WTC11 (cell line): Measurements from ENCODE around the gene ATP6V1F.

Experiments used
- CREM ChIP-seq: sonication (generic); formaldehyde crosslinking; IDR thresholded peaks from 2 replicates; pipeline ENCODE4 v1.8.1; 2022; ENCODE audit warnings: mild to moderate bottlenecking, missing genetic modification reagents, moderate library complexity
- FOXK1 ChIP-seq: sonication (generic); formaldehyde crosslinking; IDR thresholded peaks from 2 replicates; pipeline ENCODE4 v1.8.0; 2022; ENCODE audit warnings: mild to moderate bottlenecking, moderate library complexity, missing genetic modification reagents
- JAZF1 ChIP-seq: fragments of 250-450 bp; sonication (Bioruptor Pico); IDR thresholded peaks from 2 replicates; pipeline ENCODE4 v1.9.0; 2021; ENCODE audit warnings: moderate library complexity, mild to moderate bottlenecking, inconsistent platforms
- KAT7 ChIP-seq: sonication (generic); formaldehyde crosslinking; IDR thresholded peaks from 2 replicates; pipeline ENCODE4 v1.8.1; 2023; ENCODE audit warnings: missing genetic modification reagents, mild to moderate bottlenecking, borderline replicate concordance
- MAX ChIP-seq: sonication (generic); formaldehyde crosslinking; IDR thresholded peaks from 2 replicates; pipeline ENCODE4 v1.8.0; 2022; ENCODE audit warnings: mild to moderate bottlenecking, missing genetic modification reagents
- NFYB ChIP-seq: sonication (generic); formaldehyde crosslinking; conservative IDR thresholded peaks from 2 replicates; pipeline ENCODE4 v1.8.0; 2022; ENCODE audit warnings: low read depth, missing genetic modification reagents
- TCF7 ChIP-seq: sonication (generic); formaldehyde crosslinking; IDR thresholded peaks from 2 replicates; pipeline ENCODE4 v1.8.0; 2022; ENCODE audit warnings: mild to moderate bottlenecking, low read depth, missing genetic modification reagents, moderate library complexity
- ZNF317 ChIP-seq: sonication (generic); formaldehyde crosslinking; IDR thresholded peaks from 2 replicates; pipeline ENCODE4 v1.8.1; 2023; ENCODE audit warnings: low read depth, mild to moderate bottlenecking, moderate library complexity, missing genetic modification reagents, borderline replicate concordance
- ZNF416 ChIP-seq: fragments of 250-450 bp; sonication (Bioruptor Pico); IDR thresholded peaks from 2 replicates; pipeline ENCODE4 v1.9.0; 2021; ENCODE audit warnings: mild to moderate bottlenecking, inconsistent platforms
- ZNF671 ChIP-seq: fragments of 250-450 bp; sonication (Bioruptor Pico); IDR thresholded peaks from 2 replicates; pipeline ENCODE4 v1.8.0; 2021; ENCODE audit warnings: mild to moderate bottlenecking
- TF ChIP-seq, protein P1 (sequence below): fragments of 200-600 bp; IDR thresholded peaks from 2 replicates; pipeline ENCODE4 v1.8.0; 2022; ENCODE audit warnings: antibody characterized with exemption
- TF ChIP-seq, protein P2 (sequence below): sonication (generic); formaldehyde crosslinking; IDR thresholded peaks from 2 replicates; pipeline ENCODE4 v1.8.0; 2023; ENCODE audit warnings: missing genetic modification reagents
- TF ChIP-seq, protein P3 (sequence below): sonication (generic); formaldehyde crosslinking; IDR thresholded peaks from 2 replicates; pipeline ENCODE4 v1.8.0; 2023; ENCODE audit warnings: missing genetic modification reagents, mild to moderate bottlenecking, borderline replicate concordance

DNA sequence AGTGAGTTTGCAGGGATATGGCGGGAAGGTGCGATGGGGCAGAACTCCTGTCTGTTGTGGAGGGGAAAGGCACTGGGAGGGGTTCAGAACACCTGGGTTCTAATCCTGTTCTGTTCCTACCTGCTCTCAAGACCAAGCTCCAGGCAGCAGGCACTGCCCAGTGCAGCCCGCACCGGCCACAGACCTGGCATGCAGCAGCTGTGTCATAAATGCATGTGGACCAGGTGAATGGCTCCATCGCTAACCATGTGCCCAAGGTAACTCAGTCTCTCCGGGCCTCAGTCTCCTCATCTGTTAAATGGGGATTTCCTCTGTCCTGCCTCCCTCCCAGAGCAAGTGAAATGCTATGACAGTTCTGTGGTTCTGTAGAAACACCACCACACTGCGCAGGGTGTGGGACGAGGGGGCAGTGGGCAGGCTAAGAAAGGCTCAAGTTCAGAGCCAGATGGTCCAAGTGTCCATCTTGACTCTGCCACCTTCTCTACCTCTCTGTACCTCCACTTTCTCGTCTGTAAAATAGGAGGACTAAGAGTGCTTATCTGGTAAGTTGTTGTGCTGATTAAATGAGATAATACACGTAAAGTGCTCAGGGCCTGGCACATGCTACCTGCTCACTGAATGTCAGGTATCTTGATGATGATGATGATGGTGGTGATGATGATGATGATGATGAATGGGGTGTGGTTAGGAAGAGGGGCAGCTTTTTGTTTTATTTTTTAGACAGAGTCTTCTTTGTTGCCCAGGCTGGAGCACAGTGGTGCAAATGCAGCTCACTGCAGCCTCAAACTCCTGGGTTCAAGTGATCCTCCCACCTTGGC lies 22.9 kb downstream of the ATP6V1F start:
- TF ChIP-seq, protein P1, sequence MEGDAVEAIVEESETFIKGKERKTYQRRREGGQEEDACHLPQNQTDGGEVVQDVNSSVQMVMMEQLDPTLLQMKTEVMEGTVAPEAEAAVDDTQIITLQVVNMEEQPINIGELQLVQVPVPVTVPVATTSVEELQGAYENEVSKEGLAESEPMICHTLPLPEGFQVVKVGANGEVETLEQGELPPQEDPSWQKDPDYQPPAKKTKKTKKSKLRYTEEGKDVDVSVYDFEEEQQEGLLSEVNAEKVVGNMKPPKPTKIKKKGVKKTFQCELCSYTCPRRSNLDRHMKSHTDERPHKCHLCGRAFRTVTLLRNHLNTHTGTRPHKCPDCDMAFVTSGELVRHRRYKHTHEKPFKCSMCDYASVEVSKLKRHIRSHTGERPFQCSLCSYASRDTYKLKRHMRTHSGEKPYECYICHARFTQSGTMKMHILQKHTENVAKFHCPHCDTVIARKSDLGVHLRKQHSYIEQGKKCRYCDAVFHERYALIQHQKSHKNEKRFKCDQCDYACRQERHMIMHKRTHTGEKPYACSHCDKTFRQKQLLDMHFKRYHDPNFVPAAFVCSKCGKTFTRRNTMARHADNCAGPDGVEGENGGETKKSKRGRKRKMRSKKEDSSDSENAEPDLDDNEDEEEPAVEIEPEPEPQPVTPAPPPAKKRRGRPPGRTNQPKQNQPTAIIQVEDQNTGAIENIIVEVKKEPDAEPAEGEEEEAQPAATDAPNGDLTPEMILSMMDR, result no peak
- no peak for TF ChIP-seq CREM (CRISPR knock-in tag)
- TF ChIP-seq TCF7 (CRISPR knock-in tag), result no peak
- TF ChIP-seq ZNF671 (CRISPR knock-in tag), result no peak
- TF ChIP-seq NFYB (CRISPR knock-in tag), result no peak
- TF ChIP-seq, protein P2, sequence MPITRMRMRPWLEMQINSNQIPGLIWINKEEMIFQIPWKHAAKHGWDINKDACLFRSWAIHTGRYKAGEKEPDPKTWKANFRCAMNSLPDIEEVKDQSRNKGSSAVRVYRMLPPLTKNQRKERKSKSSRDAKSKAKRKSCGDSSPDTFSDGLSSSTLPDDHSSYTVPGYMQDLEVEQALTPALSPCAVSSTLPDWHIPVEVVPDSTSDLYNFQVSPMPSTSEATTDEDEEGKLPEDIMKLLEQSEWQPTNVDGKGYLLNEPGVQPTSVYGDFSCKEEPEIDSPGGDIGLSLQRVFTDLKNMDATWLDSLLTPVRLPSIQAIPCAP (CRISPR knock-in tag), result no peak
- no peak for TF ChIP-seq MAX (CRISPR knock-in tag)
- no peak for TF ChIP-seq ZNF416 (CRISPR knock-in tag)
- TF ChIP-seq FOXK1, result no peak
- no peak for TF ChIP-seq KAT7
- TF ChIP-seq, protein P3, sequence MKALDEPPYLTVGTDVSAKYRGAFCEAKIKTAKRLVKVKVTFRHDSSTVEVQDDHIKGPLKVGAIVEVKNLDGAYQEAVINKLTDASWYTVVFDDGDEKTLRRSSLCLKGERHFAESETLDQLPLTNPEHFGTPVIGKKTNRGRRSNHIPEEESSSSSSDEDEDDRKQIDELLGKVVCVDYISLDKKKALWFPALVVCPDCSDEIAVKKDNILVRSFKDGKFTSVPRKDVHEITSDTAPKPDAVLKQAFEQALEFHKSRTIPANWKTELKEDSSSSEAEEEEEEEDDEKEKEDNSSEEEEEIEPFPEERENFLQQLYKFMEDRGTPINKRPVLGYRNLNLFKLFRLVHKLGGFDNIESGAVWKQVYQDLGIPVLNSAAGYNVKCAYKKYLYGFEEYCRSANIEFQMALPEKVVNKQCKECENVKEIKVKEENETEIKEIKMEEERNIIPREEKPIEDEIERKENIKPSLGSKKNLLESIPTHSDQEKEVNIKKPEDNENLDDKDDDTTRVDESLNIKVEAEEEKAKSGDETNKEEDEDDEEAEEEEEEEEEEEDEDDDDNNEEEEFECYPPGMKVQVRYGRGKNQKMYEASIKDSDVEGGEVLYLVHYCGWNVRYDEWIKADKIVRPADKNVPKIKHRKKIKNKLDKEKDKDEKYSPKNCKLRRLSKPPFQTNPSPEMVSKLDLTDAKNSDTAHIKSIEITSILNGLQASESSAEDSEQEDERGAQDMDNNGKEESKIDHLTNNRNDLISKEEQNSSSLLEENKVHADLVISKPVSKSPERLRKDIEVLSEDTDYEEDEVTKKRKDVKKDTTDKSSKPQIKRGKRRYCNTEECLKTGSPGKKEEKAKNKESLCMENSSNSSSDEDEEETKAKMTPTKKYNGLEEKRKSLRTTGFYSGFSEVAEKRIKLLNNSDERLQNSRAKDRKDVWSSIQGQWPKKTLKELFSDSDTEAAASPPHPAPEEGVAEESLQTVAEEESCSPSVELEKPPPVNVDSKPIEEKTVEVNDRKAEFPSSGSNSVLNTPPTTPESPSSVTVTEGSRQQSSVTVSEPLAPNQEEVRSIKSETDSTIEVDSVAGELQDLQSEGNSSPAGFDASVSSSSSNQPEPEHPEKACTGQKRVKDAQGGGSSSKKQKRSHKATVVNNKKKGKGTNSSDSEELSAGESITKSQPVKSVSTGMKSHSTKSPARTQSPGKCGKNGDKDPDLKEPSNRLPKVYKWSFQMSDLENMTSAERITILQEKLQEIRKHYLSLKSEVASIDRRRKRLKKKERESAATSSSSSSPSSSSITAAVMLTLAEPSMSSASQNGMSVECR (CRISPR knock-in tag), result no peak
- no peak for TF ChIP-seq JAZF1
- TF ChIP-seq ZNF317 (CRISPR knock-in tag), result no peak
